Measurements from ENCODE around the gene FAM168A.

Gene FAM168A

DNA sequence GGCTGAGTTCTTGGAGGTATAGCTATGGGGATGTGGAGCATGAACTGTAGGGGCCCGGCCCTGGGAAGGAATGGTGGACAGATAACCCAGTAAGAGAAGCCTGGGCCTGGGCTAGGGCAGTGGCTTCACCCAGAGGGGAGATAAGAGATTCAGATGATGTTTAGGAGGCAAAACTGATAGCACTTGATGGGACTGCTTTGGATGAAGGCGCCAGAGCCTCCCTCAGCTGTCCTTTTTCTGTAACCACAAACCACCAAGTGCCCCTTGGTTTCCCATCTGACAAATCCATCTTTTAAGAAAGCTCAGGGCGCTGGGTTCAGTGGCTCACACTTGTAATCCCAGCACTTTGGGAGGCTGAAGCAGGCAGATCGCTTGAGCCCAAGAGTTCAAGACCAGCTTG lies 198.3 kb downstream of the FAM168A start:
- DNase-seq (ENCODE audit: low read depth): no peak

DNA sequence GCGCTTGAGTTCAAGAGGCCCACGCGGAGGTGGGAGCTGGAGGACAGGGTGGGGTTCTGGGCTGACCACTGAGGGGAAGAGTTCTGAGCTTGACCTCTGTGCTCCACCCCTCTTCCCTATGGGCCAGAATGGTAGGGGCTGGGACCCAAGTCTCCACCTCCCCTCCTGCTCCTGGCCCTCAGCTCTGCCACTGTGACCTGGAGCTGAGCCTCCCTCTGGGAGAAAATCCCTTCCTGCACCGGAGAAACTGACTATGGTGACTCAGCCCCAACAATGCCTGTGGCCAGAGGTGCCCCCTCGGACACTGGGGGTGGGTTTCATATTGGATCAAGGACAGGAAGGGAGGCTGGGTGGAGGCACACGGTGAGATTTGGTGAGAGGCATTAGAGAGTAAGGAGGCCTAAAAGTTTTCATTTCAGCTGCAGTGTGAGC lies 198.7 kb downstream of the FAM168A start:
- no peak for DNase-seq (ENCODE audit: low read depth)

DNA sequence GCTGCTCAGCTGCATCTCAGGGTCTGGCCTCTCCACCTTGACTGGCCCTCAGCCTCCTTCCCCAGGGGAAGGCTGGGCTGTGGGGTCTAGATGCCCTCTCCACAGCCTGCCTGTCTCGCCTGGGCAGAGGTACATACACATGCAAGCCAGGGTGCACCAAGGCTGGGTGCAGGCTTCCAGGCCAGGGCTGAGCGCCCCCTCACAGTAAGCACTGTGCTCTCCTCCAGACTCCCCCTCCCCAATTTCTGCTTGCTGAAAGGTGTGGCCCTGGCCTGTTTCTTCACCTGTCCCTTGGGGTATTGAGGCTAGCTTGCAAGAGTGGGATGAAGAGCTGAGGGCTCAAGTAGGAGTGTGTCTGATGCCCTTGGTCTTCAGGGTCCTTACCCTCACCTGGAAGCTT lies 199.2 kb downstream of the FAM168A start:
- DNase-seq (ENCODE audit: low read depth): no peak

DNA sequence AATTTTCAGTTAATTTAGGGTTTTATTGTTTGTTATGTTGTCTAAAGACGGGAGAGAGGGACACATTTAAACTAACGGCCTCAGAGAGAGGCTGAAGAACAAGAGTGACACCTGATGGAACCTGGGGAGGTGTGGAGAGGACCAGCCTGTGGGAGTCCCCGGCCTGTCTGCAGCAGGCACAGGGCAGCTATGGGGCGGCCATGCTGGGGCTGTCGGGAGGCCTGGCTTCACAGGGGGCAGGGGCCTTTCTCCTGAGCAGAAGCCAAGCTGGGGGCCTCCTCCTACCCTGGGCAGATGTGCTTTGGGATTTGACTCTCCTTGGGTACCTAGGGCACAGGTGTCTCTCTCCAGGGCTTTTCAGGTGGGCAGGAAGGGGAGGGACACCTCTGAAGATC lies 199.8 kb downstream of the FAM168A start:
- DNase-seq (ENCODE audit: low read depth): no peak

DNA sequence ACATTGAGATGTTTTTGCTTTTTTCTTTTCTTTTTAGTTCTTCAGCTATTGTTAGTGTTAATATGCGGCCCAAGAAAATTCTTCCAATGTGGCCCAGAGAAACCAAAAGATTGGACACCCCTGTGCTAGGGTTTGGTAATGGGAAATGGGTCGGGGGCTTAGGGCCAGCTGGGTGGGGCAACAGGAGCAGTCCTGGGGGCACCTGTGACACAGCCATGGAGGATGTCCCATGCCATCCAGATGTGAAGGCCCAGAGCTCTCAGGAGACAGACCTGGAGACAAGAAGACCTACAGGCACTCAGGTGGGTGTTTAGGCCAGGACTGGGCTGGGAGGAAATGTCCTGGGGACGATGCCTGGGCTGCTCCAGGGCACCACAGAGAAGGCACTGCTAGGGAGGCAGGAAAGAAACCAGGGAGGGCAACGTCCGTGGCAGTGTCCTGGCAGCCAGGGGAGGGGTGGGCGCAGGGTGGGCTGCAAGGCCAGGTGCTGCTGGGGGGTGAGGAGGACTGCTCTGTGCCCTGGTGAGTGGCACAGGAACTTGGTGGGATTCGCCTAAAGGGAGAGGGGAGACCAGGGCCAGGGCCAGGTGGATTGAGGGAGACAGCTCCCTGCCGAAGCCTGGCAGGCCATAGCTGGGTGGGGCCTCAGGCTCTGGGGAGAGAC lies 200.3 kb downstream of the FAM168A start:
- DNase-seq (ENCODE audit: low read depth): no peak

DNA sequence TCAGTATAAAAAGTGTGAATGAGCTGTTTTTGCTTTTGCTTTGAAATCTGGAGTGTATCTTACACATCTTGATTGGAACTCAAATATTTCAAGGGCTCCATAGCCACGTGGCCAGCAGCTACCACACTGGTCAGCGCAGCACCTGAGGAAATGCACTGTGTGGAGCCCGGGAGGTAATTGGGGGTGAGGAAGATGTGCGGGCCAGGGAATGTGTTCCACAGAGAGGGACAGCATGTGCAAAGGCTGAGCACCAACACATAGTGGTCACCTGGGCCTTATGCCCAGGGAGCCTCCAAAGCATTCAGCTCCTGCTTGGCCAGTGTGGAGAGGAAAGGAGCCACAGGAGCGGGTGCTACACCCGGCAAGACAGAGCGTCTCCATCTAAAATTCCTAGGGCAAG lies 200.9 kb downstream of the FAM168A start:
- no peak for DNase-seq (ENCODE audit: low read depth)

DNA sequence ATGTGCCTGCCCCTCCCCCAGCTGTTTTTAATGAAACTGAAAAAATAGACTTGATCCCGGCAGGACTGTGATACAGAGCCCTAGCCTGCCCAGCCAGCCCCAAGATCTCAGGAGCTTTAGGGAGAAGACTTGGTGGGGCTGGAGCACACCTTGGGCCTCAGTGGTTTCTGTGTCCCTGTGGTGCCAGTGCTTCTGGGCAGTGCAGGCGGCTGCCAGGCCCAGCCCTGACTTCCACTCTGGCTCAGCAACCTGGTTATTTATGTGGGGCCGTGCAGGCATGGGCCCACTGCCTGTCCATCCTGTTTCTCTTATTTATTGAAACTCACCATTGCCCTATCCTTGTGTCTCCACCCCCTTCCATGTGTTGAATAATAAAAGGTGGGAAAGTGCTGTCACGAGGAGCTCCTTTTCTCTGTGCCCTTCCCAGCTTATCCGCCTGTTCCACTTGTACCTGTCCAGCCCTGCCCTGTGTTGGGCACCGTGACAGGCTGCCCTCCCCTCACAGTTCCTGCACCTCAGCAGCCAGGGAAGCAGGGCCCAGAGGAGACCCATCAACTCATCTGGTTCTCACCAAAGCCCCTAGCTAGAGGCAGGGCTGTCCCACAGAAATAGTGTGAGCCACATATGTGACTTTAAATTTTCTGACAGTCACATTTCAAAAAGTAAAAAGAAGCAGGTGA lies 201.5 kb downstream of the FAM168A start:
- no peak for DNase-seq (ENCODE audit: low read depth)

DNA sequence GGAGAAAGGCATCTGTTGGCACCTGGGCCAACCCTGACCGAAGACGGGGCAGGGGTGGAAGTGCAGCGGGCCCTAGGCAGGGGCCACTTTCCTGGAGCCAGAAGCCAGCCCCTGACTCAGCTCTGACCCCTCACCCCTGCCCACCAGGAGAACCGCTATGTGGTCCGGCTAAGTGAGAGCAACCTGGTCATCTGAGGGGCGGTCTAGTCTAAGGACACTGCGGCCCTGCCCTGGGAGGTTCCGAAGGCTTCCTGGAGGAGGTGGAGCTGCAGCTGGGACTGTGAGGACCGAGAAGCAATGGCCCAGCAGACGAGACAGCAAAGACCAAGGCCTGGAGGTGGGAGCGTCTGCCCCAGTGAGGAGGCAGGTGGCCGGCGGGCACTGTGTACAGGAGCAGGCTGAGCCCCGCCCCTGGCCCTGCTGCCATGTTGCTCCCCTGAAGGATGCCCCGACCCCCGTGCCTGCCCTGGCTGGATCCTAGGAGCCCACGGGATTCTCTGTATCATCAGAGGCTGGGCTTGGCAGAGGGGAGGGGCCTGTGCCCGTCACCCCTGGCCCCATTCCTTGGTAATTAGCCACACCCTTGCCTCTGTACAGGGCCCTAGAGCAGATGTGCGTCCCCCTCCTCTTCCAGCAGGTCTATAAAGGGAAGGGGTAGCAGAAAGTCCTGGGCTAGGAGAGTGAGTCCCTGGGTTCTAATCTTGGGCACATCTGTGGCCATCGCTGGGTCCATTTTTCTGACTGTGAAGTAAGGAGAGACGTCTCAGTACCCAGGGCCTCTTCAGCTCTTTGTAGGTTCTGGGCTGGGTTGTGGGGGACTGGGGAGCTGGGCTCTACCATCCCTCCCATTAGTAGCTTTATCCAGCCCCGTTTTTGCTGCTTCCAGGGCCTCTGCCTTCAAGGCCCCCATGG lies 202.4 kb downstream of the FAM168A start:
- DNase-seq (ENCODE audit: low read depth): no peak

DNA sequence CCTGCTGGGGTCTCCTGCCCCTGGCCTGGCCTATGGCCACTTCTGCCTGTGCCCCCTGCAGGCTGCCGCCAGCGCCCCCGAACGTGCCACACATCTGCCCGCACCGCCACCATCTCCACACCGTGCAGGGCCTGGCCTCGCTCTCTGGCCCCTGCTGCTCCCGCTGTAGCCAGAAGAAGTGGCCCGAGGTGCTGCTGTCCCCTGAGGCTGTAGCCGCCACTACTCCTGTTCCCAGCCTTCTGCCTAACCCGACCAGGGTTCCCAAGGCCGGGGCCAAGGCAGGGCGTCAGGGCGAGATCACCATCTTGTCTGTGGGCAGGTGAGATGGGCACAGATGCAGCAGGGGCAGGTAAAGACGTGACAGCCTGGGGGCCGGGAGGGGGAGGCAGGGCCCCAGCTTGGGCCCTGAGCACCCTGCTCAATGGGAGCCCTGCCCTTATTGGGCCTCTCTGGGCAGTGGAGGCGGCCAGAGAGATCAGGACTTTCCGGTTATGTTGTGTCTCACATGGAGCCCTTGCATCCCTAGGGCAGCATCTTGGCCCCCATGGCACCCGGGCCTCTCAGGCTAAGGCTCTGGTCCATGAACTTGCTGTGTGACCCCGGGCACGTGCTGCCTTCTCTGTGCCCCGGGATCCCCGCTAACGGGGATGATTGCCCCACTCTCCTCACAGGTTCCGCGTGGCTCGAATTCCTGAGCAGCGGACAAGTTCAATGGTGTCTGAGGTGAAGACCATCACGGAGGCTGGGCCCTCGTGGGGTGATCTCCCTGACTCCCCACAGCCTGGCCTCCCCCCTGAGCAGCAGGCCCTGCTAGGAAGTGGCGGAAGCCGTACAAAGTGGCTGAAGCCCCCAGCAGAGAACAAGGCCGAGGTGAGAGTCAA lies 203.3 kb downstream of the FAM168A start:
- DNase-seq (ENCODE audit: low read depth): no peak

DNA sequence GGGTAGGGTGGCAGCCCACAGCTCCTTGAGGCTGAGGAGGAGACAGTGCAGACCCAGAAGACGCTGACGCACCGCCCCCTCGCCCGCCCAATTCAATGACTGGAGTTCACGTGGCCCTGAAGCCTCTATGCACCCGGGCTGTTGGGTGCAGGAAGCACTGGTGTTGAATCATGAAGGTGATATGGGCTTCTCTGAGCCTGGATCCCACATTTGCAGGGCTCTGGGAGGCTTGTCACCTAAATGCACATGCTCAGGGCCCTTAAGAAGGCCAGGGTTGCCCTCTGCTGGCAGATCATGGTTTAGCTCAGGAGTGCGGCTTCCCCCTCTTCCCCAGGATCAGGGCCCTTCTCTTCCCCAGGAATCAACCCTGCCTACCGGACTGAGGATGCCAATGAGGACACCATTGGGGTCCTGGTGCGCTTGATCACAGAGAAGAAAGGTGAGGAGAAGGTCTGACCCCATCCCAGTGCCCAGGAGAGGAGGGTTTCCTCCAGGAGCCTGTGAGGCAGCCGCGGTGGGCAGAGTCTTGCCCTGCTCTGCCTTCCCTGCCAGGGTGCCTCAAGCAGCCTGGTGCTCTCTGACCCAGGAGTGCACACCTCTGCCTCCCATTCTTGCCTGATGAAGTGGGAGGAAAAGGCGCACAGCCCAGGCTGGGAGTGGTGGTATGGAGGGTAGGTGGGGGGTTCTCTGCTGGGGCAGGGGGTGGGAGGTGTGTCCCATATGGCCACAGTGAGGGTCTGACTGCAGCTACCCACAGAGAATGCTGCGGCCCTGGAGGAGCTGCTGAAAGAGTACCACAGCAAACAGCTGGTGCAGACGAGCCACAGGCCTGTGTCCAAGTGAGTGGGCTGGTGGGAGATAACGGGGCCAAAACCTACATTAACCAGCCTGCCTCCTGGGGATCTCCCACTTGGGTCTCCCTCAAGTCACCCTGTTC lies 204.2 kb downstream of the FAM168A start:
- DNase-seq (ENCODE audit: low read depth): peak; percentile 23

DNA sequence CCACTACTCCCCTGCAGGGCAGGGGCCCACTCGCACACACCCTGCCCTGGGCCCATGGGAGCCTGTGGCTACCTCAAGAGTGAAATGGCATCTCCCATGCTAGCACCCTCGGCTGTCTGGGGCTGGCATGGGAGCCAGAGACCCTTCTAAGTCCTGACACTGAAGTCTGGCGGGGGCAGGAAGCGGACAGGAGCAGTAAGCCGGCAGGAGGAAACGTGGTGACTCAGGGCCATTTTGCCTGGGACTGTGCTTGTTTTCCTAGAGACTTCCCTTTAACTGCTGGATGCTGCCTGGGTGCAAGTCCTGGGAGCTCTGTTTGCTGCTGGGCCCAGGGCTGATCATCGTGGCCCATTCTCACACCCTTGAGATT lies 204.9 kb downstream of the FAM168A start:
- DNase-seq (ENCODE audit: low read depth): no peak

DNA sequence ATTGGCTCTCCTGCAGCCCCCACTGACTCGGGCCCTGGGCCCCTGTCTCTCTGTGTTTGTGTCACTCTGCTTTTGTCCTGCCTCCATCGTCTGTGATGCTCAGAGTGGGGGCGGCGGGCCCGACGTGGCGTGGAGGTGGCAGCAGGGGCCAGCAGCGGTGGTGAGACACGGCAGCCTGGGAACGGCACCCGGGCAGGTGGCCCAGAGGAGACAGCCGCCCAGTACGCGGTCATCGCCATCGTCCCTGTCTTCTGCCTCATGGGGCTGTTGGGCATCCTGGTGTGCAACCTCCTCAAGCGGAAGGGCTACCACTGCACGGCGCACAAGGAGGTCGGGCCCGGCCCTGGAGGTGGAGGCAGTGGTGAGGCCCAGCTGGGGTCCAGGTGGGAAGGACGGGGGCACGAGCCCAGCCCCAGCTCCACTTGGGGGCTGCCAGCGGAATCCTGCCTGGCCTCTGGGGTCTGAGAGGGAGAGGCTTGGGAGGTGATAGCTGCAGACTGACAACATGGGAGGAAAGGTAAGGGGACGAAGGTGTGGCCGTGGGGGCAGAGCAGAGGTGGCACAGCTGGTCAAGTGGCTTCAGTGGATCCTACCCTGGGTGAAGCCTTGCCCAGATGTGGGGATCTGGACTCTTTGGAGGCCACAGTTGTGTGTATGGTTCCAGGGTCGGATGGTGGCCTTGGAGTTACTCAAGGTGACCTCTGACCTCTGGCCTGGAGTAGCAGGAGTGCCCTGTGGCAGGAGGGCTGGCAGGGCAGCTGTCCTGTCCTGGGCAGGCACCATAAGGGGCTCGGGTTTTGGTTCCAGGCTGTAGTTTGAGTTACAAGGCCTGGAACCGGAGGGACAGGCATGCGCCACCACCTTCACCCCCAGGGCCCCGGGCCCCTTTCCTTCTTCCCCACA lies 205.6 kb downstream of the FAM168A start:
- no peak for DNase-seq (ENCODE audit: low read depth)

DNA sequence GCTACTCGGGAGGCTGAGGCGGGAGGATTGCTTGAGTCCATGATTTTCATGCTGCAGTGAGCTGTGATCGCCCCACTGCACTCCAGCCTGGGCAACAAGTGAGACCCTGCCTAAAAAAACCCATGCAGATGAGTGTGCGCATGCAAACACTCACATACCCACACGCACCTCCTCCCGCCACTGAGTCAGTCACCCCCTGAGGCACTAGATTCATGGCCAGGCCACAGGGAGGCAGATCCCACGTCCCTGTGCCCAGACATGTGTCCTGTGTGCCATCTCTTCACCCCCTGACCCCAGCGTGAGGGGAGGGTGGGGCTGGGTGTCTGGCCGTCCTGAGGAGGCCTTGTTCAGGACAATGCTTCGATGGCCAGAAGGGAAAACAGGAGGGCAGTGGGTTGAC lies 206.2 kb downstream of the FAM168A start:
- no peak for DNase-seq (ENCODE audit: low read depth)

DNA sequence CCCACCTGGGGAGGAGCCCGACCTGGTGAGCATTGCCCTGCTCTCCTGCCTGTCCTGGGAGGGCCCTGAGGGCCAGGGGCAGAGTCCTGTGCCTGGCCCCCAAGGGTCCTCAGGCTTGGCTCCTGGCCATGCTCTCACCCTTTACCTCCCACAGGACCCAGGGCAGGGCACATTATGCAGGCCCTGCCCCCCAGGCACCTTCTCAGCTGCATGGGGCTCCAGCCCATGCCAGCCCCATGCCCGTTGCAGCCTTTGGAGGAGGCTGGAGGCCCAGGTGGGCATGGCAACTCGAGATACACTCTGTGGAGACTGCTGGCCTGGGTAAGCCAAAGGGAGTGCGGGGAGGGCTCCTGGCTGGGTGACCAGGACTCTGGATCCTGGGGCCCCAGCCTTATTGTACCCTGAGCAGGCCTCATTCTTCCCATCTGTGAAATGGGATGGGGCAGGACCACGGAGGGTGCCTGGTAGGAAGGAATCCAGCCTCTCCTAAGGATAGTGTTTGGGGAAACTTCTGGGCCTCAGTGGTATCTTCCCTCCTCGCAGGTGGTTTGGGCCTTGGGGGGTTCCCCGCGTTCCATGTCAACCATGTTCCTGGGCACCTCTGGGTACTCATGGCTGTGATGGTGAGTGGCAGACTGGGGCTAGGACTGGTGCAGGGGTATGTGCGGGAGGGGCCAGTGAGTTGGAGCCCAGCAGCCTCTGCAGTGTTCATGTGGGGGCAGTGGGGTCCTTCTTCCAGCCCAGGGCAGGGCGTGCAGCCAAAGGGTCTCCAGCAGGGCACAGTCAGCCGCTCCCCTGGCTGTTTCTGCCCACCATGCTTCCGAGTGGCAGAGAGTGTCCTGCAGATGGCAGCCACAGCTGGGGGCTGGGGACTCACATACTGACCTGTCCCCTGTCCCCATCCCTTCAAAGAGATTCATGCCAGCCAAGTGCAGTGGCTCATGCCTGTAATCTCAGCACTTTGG lies 207.0 kb downstream of the FAM168A start:
- DNase-seq (ENCODE audit: low read depth): no peak

DNA sequence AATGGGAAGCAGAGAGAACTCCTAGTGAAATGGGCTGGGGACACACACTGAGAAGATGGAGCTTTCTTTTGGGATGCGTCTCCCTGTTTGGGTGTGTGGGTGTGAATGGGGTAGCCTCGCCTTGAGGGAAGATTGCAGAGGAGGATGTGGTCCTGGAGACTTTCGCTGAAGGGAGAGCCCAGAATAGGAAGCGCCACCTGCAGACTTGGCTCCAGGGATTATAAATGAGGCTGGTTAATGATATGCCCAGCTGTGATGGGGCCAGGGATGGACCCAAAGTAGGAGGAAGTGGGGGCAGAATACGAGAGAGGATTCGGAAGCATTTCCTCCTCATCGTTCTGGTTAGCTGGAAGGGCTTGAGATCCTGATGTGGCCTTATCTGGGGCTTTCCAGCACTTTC lies 208.0 kb downstream of the FAM168A start:
- no peak for DNase-seq (ENCODE audit: low read depth)

DNA sequence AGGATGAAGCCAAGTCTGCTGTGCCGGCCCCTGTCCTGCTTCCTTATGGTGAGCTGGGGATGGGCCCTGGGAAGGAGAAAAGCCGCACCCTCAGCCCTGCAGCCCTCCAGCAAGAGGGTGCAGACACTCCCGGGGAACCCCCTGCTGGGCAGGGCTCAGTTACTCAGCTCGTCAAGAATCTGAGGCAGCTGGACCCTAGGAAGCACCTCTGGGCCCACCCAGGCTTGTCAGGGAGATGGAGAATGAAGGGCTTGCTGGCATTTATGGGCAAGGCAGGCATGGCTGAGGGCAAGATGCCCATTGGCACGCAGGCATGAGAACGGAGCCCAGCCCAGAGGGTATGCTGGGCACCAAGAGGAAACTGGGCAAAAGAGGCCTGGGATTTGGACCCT lies 208.8 kb downstream of the FAM168A start:
- no peak for DNase-seq (ENCODE audit: low read depth)

DNA sequence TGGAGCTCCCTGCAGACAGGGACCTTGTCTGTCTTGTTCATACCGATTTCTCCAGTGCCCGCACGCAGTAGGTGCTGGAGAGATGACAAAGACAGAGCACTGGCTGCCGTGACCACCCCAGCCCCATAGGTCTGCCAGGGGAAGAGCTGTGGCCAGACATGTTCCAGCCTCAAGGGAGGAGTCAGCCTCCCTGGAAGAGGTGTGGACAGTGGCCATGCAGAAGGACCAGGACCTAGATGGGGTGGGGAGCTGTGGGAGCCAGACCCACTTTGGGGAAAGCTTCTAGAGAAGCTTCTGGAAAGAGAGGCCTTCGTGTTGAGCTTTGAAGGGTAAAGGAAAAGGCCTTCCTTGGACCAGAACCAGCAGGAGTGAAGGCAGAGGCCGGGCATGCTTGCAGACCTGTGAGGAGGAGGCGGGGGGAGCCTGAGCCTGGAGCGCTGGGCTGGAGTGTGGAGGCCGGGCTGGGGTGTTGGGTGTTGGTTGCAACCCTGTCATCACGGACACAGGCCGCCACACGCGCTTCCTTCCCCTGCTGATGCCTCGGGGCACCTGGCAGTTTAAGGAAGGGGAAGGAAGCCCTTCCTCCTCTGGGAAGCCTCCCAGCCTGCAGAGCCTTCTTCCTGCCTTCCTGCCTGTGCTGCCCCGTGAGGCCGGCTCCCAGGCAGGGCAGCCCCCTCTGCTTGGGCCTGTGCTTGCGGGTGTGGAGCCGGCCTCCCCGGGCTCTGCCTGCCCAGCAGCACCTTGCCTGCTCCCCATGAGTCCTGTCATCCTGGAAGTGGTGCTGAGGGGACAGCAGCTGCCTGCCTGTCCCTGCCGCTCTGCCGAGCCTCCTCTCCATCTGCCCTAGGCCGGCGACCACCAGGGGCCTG lies 209.4 kb downstream of the FAM168A start:
- no peak for DNase-seq (ENCODE audit: low read depth)

Data from HS-5 (cell line).